A549 (cell line): ENCODE data around the gene MYCN. TPM values are rescaled to one million over a fixed set of nuclear protein-coding genes. Genes with fewer than 3 reads are reported as not detected.

ENCODE experiments used
- ATAC-seq, 2 experiments: fragments of 200-7000 bp in 1 of 2; fragments of >200 bp in 1 of 2; cut with Nextera tagmentation in 1 of 2; cut with Tn5 transposase in 1 of 2; 3 replicates each; pipeline versions ENCODE4 v1.8.0 to v1.9.1; 2018 to 2020; ENCODE audit warnings: mild to moderate bottlenecking in 1 of 2, moderate library complexity in 1 of 2
- CTCF ChIA-PET: fragments of 300-600 bp; sonication (Branson Sonifier 250); formaldehyde crosslinking; extraction: SDS; loops from one replicate; lab custom pipeline; 2021; ENCODE audit warnings: antibody characterized with exemption, inconsistent platforms; lab: Yijun Ruan, JAX
- POLR2A ChIA-PET: fragments of 350-600 bp; formaldehyde crosslinking; extraction: SDS; loops from one replicate; lab custom pipeline; 2021; ENCODE audit warnings: antibody characterized with exemption, inconsistent platforms; lab: Yijun Ruan, JAX
- DNase-seq, 2 experiments: peaks; one replicate each; pipeline versions ENCODE4 v3.0.0 to v3.0.0-alpha.2; 2011 to 2016; ENCODE audit warnings: low read depth in 1 of 2, low spot score in 1 of 2
- FAIRE-seq: peaks from 2 replicates; lab custom pipeline; 2011; peaks lifted over from hg19 to GRCh38; lab: Jason Lieb, UNC
- H3K27ac ChIP-seq, 2 experiments: fragments of >200 bp; sonication (Bioruptor Twin); formaldehyde crosslinking; 3 replicates each; pipeline ENCODE4 v1.5.1; 2016 to 2017
- H3K4me1 ChIP-seq: fragments of >200 bp; sonication (Bioruptor Twin); formaldehyde crosslinking; 3 replicates; pipeline ENCODE4 v1.6.1; 2016
- H3K4me2 ChIP-seq: fragments of >200 bp; sonication (Bioruptor Twin); formaldehyde crosslinking; 3 replicates; pipeline ENCODE4 v1.6.1; 2016
- H3K4me3 ChIP-seq: fragments of >200 bp; sonication (Bioruptor Twin); formaldehyde crosslinking; 3 replicates; pipeline ENCODE4 v1.5.1; 2016
- H3K9me3 ChIP-seq: fragments of >200 bp; sonication (Bioruptor Twin); formaldehyde crosslinking; 3 replicates; pipeline ENCODE4 v1.6.1; 2016
- BHLHE40 ChIP-seq: IDR thresholded peaks from 2 replicates; pipeline ENCODE4 v1.6.1; 2012; ENCODE audit warnings: low read depth, low read length, inconsistent platforms
- CBX2 ChIP-seq: fragments of 200-600 bp; sonication (generic); IDR thresholded peaks from 2 replicates; pipeline ENCODE4 v1.6.1; 2016; ENCODE audit warnings: low read depth, mild to moderate bottlenecking, borderline replicate concordance
- EHF ChIP-seq: fragments of 250-450 bp; sonication (Bioruptor Pico); IDR thresholded peaks from 2 replicates; pipeline ENCODE4 v1.5.0; 2020; ENCODE audit warnings: mild to moderate bottlenecking
- ELK1 ChIP-seq: fragments of 150-350 bp; IDR thresholded peaks from 2 replicates; pipeline ENCODE4 v1.6.1; 2014; ENCODE audit warnings: low read depth, mild to moderate bottlenecking, low read length
- FOSB ChIP-seq: fragments of 250-450 bp; sonication (Bioruptor Pico); IDR thresholded peaks from 2 replicates; pipeline ENCODE4 v1.5.0; 2020; ENCODE audit warnings: mild to moderate bottlenecking, moderate library complexity
- GATA3 ChIP-seq: IDR thresholded peaks from 2 replicates; pipeline ENCODE4 v1.6.1; 2012; ENCODE audit warnings: borderline replicate concordance
- HOXB5 ChIP-seq: fragments of 250-450 bp; sonication (Bioruptor Pico); IDR thresholded peaks from 2 replicates; pipeline ENCODE4 v1.5.0; 2020; ENCODE audit warnings: mild to moderate bottlenecking, moderate library complexity
- KDM1A ChIP-seq: fragments of 200-600 bp; sonication (generic); IDR thresholded peaks from 2 replicates; pipeline ENCODE4 v1.6.1; 2016; ENCODE audit warnings: low read depth, mild to moderate bottlenecking
- MAZ ChIP-seq: fragments of 150-350 bp; IDR thresholded peaks from 2 replicates; pipeline ENCODE4 v1.6.1; 2014; ENCODE audit warnings: antibody characterized with exemption, low read depth, low read length, borderline replicate concordance
- MYC ChIP-seq: IDR thresholded peaks from 2 replicates; pipeline ENCODE4 v1.6.1; 2012; ENCODE audit warnings: mild to moderate bottlenecking, inconsistent platforms, low read length, improper control_type of control experiment, borderline replicate concordance
- RAD21 ChIP-seq, 2 experiments: fragments of >200 bp in 1 of 2; sonication (Bioruptor Twin) in 1 of 2; formaldehyde crosslinking in 1 of 2; IDR thresholded peaks in 1 of 2; conservative IDR thresholded peaks in 1 of 2; 2 replicates in 1 of 2; 3 replicates in 1 of 2; pipeline ENCODE4 v1.6.1; 2012 to 2018; ENCODE audit warnings: inconsistent platforms in 1 of 2
- RARB ChIP-seq: fragments of 250-450 bp; sonication (Bioruptor Pico); IDR thresholded peaks from 2 replicates; pipeline ENCODE4 v1.8.0; 2021; ENCODE audit warnings: mild to moderate bottlenecking, moderate library complexity
- RNF2 ChIP-seq: fragments of 200-600 bp; sonication (generic); IDR thresholded peaks from 2 replicates; pipeline ENCODE4 v1.6.1; 2016; ENCODE audit warnings: low read depth, mild to moderate bottlenecking, antibody characterized with exemption, moderate library complexity, borderline replicate concordance
- TP53 ChIP-seq: fragments of 250-450 bp; sonication (Bioruptor Pico); IDR thresholded peaks from 2 replicates; pipeline ENCODE4 v1.5.0; 2021; ENCODE audit warnings: mild to moderate bottlenecking, moderate library complexity
- ZNF302 ChIP-seq: fragments of 250-450 bp; sonication (Bioruptor Pico); IDR thresholded peaks from 2 replicates; pipeline ENCODE4 v1.9.0; 2021; ENCODE audit warnings: inconsistent platforms, mild to moderate bottlenecking, moderate library complexity
- WGBS: methylation state at CpG from one replicate; pipeline ENCODE4 v1.1.6; 2017; ENCODE audit errors: missing lambda C conversion rate; 5-methylcytosine and 5-hydroxymethylcytosine counted together
- polyA plus RNA-seq, 4 experiments: library from polyadenylated mRNA; depleted of rRNA in 3 of 4; stranded (reverse); fragments of >200 nt; fragmentation: RNase III in 1 of 4; extraction: RNeasy Plus Mini Kit Qiagen cat#74134 plus additional on column Dnase treatment in 1 of 4; gene quantifications; 2 replicates in 3 of 4; 3 replicates in 1 of 4; pipeline ENCODE4 v1.2.3, GENCODE V29; 2011 to 2017
- TF ChIP-seq, protein P1 (sequence below): IDR thresholded peaks from 2 replicates; pipeline ENCODE4 v1.6.1; 2012
- TF ChIP-seq, protein P2 (sequence below): fragments of >200 bp; sonication (Bioruptor Twin); formaldehyde crosslinking; IDR thresholded peaks from 2 replicates; pipeline ENCODE4 v1.6.1; 2016
- TF ChIP-seq, protein P3 (sequence below): fragments of >200 bp; sonication (Bioruptor Twin); formaldehyde crosslinking; IDR thresholded peaks from 3 replicates; pipeline ENCODE4 v1.6.1; 2016

The MYCN gene
- polyA plus RNA-seq, 2 of the 4 experiments (the other 2 are of a cell fraction), result not detected

DNA sequence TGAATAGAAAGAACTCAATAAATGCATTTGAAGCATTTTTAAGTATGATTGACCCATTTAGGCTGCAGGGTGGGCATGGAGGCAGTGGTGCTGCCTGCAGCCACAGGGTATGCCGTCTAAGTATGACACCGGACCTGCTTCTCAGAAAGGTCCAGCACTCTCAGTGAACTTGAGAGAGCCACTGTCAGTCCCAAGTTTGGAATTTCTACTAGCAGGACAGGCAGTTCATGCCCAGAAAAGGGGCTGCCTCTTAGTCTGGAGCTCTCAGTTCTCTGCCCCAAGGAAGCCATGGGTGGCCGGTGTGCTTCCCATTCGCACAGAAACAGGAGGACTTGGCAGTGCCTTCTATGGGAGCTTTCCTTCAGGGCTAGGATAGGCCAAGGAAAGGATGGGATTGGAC, 24.0 kb upstream of the MYCN start:
- ChIA-PET POLR2A (no interaction called here), CTCF (interaction anchor here (1.1 to 1.2 kb wide), 2 partner anchors 23 to 91 kb away, joined by 3 read pairs; no protein-coding TSS in a partner anchor)
- H3K4me2 ChIP-seq, result no peak overlapping the region
- ATAC-seq (no peak), DNase-seq (no peak), FAIRE-seq (no peak)
- H3K4me1 ChIP-seq, result peaks cover 23% of the 10 kb centered on the region
- TF ChIP-seq MYC, result no peak
- H3K9me3 ChIP-seq, result no peaks in the 10 kb centered on the region
- 59% methylated on average over 3 of the region's 4 CpGs for WGBS
- no peak overlapping the region for H3K4me3 ChIP-seq
- no peak overlapping the region for H3K27ac ChIP-seq

DNA sequence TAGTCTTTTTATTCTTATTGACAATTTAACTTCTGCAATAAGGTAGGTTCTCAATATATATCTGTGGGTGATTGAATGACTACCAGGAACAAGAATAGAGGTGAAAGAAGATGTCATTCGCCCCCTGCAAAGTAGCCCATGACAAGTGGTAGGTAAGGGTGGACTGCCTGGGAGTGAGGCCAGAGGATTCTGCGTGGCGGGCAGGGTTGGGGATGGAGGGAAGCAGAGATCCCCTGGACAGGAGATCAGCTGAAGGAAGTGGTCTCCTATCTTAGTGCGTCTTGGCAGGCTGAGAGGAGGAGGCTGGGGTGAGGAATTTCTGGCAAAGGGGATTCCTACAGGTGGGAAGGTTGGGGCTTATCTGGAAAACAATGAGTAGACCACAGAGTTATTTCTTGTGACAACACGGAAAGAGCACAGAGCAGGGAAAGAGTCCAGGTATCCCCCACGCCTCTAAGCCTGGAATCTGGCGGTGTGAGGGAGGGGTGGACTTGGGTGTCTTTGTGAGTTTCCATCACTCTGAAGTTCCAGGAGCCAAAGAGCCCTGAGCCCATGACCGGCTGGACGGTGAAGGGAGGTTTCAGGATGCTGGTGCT, 21.5 kb upstream of the MYCN start:
- POLR2A ChIA-PET, result no interaction called here
- no peaks in the 10 kb centered on the region for H3K9me3 ChIP-seq
- CTCF ChIA-PET, result no interaction called here
- H3K4me3 ChIP-seq, result no peak overlapping the region
- peaks cover 7% of the 10 kb centered on the region; the same call in 1 of the 3 replicates for H3K4me1 ChIP-seq
- no peak for FAIRE-seq
- TF ChIP-seq, protein P1, sequence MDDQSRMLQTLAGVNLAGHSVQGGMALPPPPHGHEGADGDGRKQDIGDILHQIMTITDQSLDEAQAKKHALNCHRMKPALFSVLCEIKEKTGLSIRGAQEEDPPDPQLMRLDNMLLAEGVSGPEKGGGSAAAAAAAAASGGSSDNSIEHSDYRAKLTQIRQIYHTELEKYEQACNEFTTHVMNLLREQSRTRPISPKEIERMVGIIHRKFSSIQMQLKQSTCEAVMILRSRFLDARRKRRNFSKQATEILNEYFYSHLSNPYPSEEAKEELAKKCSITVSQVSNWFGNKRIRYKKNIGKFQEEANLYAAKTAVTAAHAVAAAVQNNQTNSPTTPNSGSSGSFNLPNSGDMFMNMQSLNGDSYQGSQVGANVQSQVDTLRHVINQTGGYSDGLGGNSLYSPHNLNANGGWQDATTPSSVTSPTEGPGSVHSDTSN, result no peak
- TF ChIP-seq TP53 (CRISPR knock-in tag), result no peak
- no peak for TF ChIP-seq ZNF302 (CRISPR knock-in tag)
- TF ChIP-seq, protein P2, sequence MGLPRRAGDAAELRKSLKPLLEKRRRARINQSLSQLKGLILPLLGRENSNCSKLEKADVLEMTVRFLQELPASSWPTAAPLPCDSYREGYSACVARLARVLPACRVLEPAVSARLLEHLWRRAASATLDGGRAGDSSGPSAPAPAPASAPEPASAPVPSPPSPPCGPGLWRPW, result no peak
- no peak for TF ChIP-seq RAD21 (conservative IDR thresholded peaks at IDR 0.05 in 1 of 2, IDR thresholded peaks at IDR 0.05 in 1 of 2)
- TF ChIP-seq MYC, result no peak
- TF ChIP-seq MAZ, result no peak
- TF ChIP-seq FOSB (CRISPR knock-in tag), result no peak
- TF ChIP-seq RNF2, result no peak
- TF ChIP-seq GATA3, result no peak
- TF ChIP-seq EHF (CRISPR knock-in tag), result no peak
- TF ChIP-seq ELK1, result no peak
- TF ChIP-seq, protein P3, sequence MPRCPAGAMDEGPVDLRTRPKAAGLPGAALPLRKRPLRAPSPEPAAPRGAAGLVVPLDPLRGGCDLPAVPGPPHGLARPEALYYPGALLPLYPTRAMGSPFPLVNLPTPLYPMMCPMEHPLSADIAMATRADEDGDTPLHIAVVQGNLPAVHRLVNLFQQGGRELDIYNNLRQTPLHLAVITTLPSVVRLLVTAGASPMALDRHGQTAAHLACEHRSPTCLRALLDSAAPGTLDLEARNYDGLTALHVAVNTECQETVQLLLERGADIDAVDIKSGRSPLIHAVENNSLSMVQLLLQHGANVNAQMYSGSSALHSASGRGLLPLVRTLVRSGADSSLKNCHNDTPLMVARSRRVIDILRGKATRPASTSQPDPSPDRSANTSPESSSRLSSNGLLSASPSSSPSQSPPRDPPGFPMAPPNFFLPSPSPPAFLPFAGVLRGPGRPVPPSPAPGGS, result no peak
- TF ChIP-seq RARB, result no peak
- no peak for TF ChIP-seq KDM1A
- TF ChIP-seq BHLHE40, result no peak
- no peak for TF ChIP-seq CBX2
- TF ChIP-seq HOXB5, result no peak
- H3K27ac ChIP-seq, result no peak overlapping the region
- no peak overlapping the region for H3K4me2 ChIP-seq
- no peak for DNase-seq
- 49% methylated on average over 9 of the region's 9 CpGs for WGBS
- no peak for ATAC-seq
